Germinal center (tissue), 1 donor: ENCODE measurements around the gene RNF11.

ENCODE experiments used
- DNase-seq: peaks from one replicate; pipeline ENCODE4 v3.0.0; 2012; ENCODE audit warnings: mixed read lengths, low spot score

Gene RNF11

DNA sequence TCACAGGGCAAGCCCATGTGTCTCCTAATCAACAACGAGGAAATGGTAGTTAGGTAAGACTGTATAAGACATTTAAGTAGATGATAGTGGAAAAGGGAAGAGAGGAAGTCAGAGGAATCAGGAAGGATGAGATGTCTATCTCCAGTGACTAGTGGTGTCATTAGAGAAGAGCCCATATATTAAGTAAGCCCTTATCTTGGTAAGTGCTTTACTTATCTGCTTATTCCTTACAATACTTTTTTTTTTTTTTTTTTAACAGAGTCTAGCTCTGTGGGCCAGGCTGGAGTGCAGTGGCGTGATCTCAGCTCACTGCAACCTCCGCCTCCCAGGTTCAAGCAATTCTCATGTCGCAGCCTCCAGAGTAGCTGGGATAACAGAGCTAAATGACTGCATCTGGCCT lies 29.5 kb downstream of the RNF11 start:
- no peak for DNase-seq

DNA sequence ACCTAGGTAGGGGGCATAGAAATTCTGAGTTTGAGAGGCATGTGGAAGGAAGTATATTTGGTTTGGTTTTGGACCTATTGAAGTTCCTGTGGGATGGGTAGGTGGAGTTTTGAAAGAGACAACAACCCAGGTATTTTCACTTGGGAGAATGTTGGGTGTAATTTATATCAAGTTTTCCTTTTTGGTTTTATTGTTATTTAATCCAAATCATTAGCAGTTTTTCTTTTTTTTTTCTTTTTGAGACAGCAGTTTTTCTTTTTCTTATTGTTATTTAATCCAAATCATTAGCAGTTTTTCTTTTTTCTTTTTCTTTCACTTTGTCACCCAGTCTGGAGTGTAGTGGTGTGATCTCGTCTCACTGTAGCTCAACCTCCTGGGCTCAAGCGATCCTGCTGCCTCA lies 30.1 kb downstream of the RNF11 start:
- DNase-seq, result no peak

DNA sequence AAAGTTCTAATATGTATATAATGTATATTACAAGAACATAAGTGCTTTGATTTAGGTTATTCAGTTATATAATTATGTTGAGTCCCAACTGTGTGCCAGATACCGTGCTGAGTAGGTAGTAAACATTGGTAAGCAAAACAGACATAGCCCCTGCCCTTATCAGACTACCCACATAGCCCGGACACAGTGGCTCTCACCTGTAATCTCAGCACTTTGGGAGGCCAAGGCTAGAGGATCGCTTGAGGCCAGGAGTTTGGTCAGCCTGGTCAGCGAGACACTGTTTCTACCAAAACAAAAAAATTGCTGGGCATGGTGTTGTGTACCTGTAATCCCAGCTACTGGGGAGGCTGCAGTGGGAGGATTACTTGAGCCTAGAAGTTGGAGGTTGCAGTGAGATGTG lies 30.7 kb downstream of the RNF11 start:
- no peak for DNase-seq

DNA sequence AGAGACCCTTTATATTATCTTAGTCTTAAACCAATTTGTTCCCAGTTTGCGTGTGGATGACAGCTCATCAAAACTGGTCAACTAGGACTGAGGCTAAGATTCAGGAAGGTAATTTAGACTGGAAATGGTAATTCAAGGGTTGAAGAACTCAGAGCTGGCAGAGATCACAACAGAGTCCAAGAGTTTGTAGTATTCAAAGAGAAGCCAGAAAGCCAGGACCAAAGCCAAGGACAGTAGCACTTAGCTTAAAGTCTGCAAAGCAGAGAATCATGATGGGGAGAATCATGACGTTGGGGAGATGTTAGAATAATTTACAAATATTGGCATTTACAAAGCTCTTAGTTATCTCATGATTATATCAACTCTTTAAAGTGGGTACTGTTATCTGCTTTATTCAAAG lies 32.6 kb downstream of the RNF11 start:
- no peak for DNase-seq

DNA sequence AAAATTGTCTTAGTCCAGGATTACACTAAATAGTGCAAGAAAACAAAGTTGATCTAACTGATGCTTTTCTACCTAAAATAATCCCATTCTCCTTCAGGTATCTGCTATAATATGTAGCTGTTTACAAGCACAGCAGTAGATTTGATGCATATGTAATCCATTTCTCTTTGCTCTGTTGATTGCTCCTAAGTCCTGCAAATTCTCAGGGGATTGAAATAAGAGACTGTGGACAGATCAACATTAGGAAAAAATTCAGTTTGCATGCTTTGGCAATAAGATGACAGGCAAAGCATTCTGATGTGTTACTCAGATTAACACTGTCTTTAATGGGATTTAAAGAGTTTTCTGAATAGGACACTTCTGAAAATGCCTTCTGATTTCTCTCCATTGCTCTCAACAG lies 34.7 kb downstream of the RNF11 start:
- no peak for DNase-seq

DNA sequence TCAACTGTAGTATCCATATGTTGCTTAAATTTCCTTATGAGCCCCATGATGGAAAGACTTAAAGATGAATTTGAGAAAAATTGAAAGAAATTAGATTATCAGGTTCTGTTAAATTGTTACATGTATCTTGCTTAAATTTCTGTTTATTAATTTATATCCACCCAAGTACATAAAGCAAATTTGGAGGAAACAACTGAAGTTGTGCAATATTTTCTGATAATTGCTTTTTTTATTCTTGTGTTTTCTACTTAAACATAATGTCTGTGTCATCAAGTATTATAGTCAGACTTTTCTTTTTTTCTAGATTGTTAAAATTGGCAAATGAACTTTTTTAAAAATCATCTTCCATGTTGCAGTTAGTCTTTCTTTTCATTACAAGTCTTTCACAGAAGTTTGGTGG lies 36.8 kb downstream of the RNF11 start:
- no peak for DNase-seq

DNA sequence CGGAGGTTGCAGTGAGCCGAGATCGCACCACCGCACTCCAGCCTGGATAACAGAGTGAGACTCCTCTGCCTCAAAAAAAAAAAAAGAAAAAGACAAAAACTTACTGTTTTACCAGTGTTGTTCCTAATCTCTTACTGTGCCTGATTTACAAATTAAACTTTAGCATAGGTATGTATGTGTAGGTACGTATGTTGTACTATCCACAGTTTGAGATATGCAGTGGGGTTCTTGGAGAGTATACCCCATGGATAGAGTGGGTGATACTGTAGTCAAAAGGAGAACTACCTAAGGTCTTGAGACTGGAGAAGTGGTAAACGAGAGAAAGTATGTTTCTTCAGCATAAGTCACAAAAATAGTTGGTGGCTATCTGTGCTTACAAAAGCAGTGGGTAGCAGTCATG lies 38.6 kb downstream of the RNF11 start:
- no peak for DNase-seq

DNA sequence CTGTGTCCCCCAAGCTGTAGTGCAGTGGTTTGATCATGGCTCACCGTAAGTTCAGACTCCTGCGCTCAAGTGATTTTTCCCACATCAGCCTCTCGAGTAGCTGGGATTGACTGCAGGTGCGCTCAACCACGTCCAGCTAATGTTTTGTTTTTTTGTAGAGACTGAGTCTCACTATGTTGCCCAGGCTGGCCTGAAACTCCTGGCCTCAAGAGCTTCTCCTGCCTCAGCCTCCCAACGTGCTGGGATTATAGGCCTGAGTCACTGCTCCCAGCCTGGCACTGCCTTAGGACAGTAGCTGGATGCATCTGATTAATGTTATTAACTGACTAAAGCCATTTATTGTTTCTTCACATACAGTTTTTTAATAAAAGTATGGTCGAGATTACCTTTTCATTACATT lies 40.2 kb downstream of the RNF11 start:
- DNase-seq, result no peak

DNA sequence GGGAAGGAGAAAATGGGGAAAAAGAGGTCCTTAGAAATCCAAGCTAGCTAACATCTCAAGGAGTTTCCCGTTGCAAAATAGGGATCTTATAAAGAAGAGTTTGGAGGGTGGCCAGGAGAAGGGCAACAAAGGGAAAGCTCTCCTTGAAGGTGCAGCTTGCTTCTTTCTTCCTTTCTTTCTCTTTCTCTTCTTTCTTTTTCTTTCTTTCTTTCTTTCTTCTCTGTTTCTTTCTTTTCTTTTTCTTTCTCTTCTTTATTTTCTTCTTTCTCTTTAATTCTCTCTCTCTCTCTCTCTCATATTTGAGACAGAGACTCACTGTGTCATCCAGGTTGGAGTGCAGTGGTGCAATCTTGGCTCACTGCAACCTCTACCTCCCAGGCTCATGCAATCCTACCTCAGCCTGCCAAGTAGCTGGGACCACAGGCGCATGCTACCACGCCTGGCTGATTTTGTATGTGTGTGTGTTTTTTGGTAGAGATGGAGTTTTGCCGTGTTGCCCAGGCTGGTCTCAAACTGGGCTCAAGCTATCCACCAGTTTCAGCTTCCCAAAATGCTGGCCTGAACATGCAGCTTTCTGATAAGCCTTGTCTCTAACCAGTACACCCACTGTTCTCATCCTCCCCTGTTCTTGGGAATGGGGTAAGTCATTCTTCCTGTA lies 44.4 kb downstream of the RNF11 start:
- DNase-seq, result no peak

DNA sequence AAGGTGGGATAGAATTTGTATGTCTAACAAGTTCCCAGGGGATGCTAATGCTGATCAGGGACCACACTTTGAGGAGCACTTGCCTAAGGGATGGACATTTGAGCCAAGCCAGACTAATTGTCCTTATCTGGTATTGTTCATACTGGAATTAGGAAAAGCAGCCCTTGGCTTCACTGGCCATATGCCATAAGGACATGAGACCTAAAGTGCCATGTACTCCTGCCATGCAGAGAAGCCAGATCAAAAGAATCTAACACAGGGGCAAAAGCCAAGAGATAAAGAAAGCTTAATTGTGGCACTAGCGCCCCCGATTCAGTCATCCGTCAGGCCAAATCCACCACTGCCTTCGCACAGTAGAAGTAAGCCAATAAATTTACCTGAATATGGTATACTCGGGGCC lies 45.7 kb downstream of the RNF11 start:
- no peak for DNase-seq

DNA sequence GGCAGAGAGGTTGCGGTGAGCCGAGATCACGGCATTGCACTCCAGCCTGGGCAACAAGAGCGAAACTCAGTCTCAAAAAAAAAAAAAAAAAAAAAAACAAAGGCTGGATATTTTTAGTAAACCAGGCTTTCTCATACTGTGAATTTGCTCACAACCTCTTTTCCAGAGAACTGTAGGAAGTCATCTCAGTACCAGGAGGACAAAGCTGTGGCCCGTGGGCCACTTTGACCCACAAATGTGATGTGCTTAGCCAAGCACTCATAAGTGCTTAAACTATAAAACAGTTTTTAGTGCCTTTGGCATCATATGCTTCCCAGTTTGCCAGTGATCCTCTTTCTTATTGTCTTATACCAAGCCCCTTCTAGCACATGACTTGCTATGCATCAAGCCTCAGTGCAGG lies 46.5 kb downstream of the RNF11 start:
- no peak for DNase-seq

DNA sequence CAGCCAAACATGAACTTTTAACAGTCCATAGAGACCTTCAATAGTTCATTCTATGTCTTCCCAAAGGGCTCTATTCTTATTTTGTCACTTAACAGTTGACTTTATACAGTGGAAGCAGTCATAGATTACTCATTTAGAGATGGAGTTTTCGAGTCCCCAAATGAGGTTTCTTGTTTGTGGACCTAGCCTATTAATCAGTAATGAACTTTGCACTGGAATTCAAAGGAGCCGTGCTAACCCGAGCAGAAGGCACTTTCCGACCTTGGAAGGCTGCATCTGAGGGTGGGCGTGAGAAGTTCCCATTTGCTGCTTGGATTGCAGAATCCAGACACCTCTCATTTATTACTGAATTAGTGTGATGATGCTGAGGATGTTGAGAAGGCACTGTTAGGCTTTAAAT lies 47.9 kb downstream of the RNF11 start:
- no peak for DNase-seq

DNA sequence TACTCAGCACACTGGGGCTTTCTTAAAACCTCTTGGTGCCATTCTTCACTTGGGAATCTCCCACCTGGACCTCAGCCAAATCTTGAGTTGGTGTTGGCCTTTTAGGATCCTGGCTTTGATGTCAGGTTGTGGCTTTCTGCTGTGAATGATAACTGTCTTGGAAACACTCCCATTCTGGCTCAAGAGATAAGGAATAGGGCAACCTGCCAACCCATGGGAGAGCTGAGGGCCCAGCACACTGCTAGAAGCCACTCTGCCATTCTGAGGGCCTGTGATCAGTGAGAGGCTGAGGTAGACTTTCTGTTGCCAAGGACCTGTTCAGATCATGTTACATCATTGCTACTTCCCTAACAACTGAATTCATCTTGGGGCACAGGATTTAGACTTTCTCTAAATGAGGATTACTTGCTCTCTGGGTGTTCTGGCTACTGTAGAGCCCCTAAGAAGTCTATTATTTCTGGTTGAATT lies 48.4 kb downstream of the RNF11 start:
- DNase-seq, result no peak

DNA sequence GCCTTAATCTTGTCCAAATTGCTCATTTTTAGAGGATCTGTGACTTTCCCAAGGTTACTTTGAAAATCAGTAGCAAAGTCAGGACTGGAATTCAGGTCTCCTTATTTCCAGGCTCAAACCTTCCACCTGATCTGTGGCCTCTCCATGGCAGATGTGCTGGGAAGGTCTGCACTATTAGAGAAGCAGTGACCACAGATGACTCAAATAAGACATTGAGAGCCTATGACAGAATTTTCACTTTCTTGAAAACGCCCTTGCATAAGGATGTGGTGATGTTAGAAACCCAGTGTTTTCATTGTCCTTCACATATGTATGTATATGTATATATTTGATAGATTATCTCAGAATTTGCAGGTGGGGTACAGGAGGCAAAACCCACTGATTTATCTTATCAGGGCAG lies 49.0 kb downstream of the RNF11 start:
- no peak for DNase-seq

DNA sequence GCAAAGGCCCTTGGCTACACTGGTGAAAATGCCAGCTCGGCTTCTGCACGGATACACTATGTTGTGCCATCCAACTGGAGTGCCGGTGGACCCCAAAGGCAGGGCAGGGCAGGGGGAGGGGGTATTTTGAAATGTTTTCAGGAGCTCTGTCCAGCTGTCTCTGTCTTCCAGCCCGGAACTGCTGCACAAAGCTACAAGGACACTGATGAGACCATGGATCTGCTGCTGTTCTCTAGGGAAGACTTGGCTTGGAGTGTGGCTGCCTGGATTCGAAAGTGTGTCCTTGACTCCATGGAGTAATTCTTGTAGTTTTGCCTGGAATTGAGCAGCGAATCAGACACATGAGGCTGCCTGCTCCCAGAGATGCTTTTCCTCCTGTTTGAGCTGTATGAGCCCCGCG lies 51.9 kb downstream of the RNF11 start:
- DNase-seq, result no peak

DNA sequence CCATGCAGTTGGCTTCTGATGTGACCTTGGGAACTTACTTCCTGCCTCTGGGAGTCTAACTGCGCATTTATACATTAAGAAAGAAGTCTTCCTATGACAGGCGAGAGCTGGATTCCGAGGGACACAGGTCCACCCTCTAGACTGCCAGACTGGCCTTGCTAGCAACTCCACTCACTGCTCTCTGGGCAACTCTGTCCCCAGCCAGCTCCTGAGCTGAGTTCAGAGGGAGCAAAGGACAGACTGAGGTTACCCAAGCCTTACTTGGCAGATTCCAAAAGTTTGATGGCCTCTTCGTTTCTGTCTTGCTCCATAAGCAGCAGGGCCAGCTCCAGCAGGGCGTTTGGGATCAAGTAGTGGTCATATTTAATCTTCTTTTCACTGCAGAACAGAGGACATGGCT lies 52.5 kb downstream of the RNF11 start:
- no peak for DNase-seq

DNA sequence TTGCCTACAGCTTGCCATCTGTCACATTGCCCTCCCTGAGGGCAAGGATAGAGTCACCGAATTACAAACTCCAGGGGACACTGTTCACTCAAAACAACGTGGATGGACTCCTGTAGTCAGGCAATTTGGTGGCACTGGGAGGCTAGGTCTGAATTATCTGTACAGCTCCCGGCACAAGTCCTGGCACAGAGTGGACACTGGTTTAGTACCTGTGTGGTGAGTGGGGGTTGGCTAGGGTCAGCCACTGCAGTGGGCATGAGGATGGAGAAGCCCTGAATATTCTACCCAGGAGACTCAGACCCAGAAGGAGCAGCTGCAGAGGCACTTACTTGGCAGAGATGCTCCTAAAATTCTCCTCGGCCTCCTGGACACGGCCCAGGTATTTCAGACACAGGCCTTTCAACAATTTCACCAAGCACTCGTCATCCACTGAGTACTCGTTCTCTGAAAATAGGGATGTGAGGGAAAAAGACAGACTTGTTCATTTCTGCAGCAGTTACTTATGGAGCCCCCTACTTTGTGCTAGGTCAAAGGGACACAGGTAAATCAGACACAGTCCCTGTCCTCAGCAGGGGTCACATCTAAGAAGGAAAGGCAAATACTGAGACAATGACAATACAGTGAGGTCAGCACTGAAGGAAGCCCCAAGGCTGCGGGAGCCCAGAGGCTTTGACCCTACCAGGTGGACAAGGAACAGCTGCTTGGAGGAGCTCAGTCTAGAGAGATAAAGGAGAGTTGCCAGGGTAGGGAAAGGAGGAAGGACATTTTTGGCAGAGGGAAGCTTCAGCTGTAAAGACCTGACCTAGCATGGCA lies 53.8 kb downstream of the RNF11 start:
- no peak for DNase-seq

DNA sequence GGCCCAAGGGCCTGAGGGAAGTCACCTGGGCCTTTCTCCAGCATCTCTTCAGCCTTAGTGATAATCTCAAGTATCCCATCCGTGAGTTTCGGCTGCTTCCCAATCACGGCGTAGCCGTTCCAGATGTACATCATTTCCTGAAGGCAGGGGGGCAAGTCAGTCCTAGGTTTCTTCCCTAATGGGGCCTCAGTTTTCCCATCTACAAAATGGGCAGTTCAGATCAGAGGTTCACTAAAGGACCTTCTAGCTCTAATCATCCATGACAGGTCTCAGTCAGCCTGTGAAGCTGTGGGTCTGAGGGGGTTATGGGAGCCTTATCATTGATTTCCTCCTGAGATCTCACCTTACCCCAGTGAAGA lies 54.4 kb downstream of the RNF11 start:
- DNase-seq, result no peak

DNA sequence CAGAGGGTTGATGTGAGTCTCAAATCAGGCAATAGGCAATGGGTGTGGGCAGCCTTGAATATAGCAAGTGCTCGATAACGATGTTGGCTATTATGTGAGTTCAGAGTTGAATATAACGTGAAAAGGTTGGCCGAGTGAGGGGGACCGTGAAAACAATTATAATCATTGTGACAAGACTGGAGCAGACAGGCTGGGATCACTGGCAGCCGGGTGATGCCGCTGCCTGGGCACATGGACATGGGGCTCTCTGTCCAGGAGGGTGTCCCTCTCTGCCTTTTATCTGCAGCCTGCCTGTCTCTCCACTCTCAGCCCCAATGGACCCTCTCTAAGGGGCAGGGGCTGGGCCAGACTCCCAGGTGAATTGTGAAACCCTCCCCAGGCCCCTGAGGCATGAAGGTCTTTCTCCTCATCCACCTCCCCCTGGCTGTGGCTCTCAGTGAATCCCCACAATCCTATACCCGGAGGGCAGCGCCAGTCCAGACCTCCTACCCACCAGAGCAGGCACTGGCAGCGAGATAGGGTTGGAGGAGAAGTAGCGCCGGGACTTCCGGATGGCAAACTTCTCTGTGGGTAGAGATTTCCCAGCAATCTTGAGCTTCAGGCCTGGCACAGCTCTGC lies 57.9 kb downstream of the RNF11 start:
- no peak for DNase-seq

DNA sequence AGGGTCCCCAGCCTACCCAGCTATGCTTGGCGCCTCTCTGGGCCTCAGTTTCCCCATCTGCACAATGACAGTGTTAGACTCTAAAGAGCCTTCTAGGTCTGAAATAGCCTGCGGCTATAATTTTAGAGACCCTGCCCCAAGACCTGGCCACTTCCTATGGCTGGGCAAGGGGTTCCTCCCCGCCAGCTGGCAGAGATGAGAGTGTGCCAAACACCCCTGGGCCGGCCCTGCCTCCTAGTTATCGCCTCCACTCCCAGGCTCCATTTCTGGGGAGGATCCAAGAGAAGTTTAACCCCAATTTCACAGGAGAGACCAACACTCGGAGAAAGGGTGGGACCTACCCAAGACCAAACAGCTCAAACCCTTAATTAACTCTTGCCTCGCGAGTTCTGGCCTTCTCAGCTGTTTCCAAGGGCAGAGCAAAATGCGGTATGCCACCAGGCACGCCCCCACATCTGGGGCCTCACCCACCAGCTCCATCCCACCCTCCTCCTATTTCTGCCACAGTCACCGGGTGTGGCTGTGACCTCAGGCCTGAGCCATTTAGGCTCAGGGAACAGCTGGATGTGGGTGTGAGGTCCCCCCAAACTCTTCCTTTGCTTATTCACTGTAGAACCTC lies 58.6 kb downstream of the RNF11 start:
- DNase-seq, result no peak

DNA sequence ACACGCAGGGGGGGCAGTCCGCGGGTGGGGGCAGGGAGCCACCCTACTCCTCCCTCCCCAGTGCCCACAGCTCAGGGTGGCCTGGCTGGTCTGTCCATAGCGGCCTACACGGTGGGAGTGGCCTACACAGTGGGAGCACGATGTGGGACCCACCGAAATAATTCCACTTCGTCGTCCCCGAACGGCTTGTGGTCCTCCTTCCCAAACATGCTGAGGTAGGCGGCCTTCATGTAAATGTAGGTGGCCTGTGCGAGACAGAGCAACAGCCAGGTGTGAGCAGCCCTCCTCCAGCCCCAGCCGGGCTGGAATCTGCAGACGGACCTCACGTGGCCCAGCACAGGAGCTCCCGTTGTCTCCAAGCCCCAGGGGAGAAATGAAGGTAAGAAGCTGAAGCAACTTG lies 59.9 kb downstream of the RNF11 start:
- no peak for DNase-seq

DNA sequence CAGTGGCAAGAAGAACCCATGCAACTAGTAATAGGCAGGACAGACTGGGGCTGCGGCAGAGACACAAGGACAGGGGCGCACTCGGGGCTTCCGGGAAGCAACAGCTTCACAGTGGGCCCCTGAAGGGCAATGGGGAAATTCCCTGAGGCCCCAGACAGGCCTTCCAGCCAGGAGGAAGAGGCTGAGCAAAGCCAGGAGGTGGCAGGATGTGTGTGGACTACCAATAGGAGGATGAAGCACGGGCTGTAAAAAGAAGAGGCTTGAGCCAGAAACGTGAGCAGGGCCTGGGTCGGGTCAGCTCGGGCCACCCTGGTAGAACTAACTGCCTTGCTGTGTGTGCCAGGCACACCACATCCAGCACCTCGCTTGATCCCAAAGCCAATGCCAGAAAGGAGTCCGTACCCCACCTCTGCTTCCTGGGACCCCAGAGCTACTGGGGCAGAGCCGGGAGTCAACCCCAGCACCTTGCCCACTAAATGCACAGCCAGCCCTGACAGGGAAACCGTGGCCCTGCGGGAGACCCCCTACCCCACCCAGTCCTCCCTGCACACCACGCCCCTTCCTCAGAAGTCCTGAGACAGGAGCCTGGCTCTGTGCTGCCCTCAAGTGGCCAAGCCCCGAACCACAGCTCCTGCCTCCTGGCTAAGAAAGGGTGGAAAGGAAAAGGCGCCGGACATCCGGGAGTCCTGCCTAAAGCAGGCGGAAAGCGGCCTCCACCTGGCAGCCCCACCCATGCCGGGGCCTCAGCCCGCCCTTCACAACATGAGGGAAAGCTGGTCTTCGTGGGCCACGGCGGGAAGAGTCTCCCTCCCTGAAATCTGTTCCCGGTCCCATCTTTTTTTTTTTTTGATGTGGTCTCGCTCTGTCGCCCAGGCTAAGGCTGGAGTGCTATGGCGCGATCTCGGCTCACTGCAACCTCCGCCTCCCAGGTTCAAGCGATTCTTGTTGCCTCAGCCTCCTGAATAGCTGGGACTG lies 60.6 kb downstream of the RNF11 start:
- peak; percentile 77 for DNase-seq
